ENCODE measurements around the gene ZNF169.
"Not testable (repeated sequence)": the region's sequence is repeated elsewhere in the genome, so short reads cannot be mapped to it uniquely, and the experiment has no call there.

Gene ZNF169

GRCh38 chr9:94241098-94241497 lies 18.0 kb upstream of the ZNF169 start:
- ATAC-seq = not testable (repeated sequence)

DNA sequence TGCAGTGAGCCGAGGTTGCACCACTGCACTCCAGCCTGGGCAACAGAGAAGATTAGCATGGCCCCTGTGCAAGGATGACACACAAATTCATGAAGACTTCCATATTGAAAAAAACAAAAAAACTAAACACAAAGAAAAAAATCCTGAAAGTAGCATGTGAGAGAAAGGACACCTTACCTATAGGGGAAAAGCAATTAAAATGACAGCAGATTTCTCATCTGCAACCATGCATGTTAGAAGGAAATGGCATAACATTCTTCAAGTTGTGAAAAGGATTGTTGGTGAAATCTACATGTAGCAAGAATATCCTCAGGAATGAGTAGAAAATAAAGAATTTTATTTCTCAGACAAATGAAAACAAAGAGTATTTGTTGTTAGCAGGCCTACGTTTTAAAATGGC lies 13.4 kb upstream of the ZNF169 start:
- no peak for ATAC-seq
- TF ChIP-seq, protein P1, sequence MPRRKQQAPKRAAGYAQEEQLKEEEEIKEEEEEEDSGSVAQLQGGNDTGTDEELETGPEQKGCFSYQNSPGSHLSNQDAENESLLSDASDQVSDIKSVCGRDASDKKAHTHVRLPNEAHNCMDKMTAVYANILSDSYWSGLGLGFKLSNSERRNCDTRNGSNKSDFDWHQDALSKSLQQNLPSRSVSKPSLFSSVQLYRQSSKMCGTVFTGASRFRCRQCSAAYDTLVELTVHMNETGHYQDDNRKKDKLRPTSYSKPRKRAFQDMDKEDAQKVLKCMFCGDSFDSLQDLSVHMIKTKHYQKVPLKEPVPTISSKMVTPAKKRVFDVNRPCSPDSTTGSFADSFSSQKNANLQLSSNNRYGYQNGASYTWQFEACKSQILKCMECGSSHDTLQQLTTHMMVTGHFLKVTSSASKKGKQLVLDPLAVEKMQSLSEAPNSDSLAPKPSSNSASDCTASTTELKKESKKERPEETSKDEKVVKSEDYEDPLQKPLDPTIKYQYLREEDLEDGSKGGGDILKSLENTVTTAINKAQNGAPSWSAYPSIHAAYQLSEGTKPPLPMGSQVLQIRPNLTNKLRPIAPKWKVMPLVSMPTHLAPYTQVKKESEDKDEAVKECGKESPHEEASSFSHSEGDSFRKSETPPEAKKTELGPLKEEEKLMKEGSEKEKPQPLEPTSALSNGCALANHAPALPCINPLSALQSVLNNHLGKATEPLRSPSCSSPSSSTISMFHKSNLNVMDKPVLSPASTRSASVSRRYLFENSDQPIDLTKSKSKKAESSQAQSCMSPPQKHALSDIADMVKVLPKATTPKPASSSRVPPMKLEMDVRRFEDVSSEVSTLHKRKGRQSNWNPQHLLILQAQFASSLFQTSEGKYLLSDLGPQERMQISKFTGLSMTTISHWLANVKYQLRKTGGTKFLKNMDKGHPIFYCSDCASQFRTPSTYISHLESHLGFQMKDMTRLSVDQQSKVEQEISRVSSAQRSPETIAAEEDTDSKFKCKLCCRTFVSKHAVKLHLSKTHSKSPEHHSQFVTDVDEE (CRISPR knock-in tag; IDR thresholded peaks at IDR 0.05) = no peak
- no peak for TF ChIP-seq ZFP3 (CRISPR knock-in tag; IDR thresholded peaks at IDR 0.05)
- TF ChIP-seq ZNF565 (CRISPR knock-in tag; conservative IDR thresholded peaks at IDR 0.05; ENCODE audit: low read depth) = no peak
- TF ChIP-seq, protein P2, sequence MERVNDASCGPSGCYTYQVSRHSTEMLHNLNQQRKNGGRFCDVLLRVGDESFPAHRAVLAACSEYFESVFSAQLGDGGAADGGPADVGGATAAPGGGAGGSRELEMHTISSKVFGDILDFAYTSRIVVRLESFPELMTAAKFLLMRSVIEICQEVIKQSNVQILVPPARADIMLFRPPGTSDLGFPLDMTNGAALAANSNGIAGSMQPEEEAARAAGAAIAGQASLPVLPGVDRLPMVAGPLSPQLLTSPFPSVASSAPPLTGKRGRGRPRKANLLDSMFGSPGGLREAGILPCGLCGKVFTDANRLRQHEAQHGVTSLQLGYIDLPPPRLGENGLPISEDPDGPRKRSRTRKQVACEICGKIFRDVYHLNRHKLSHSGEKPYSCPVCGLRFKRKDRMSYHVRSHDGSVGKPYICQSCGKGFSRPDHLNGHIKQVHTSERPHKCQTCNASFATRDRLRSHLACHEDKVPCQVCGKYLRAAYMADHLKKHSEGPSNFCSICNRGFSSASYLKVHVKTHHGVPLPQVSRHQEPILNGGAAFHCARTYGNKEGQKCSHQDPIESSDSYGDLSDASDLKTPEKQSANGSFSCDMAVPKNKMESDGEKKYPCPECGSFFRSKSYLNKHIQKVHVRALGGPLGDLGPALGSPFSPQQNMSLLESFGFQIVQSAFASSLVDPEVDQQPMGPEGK (CRISPR knock-in tag; IDR thresholded peaks at IDR 0.05; ENCODE audit: borderline replicate concordance) = no peak
- no peak for TF ChIP-seq CREB5 (CRISPR knock-in tag; IDR thresholded peaks at IDR 0.05; ENCODE audit: low read depth)
- no peak for TF ChIP-seq TOX (CRISPR knock-in tag; IDR thresholded peaks at IDR 0.05; ENCODE audit: borderline replicate concordance)
- TF ChIP-seq CSRNP3 (CRISPR knock-in tag; IDR thresholded peaks at IDR 0.05) = no peak

- TF ChIP-seq CSDC2 (CRISPR knock-in tag; IDR thresholded peaks at IDR 0.05) (no peak), ZNF70 (CRISPR knock-in tag; IDR thresholded peaks at IDR 0.05) (no peak), OSR1 (CRISPR knock-in tag; IDR thresholded peaks at IDR 0.05) (no peak), ZFP3 (CRISPR knock-in tag; IDR thresholded peaks at IDR 0.05) (no peak)
- TF ChIP-seq, protein P1 (CRISPR knock-in tag; IDR thresholded peaks at IDR 0.05) = no peak
- no peak for ATAC-seq
These were observed 8.6 kb upstream of the ZNF169 start for GRCh38 chr9:94250456-94250855.

- ATAC-seq = no peak
- no peak for TF ChIP-seq CSRNP3 (CRISPR knock-in tag; IDR thresholded peaks at IDR 0.05)
- TF ChIP-seq TOX (CRISPR knock-in tag; IDR thresholded peaks at IDR 0.05; ENCODE audit: borderline replicate concordance) = no peak
- TF ChIP-seq CREB5 (CRISPR knock-in tag; IDR thresholded peaks at IDR 0.05; ENCODE audit: low read depth) = no peak
- TF ChIP-seq ZFP3 (CRISPR knock-in tag; IDR thresholded peaks at IDR 0.05) = no peak
- no peak for TF ChIP-seq ZNF70 (CRISPR knock-in tag; IDR thresholded peaks at IDR 0.05)
- TF ChIP-seq, protein P2 (CRISPR knock-in tag; IDR thresholded peaks at IDR 0.05; ENCODE audit: borderline replicate concordance) = no peak
- TF ChIP-seq ARNTL (CRISPR knock-in tag; IDR thresholded peaks at IDR 0.05; ENCODE audit: borderline replicate concordance, low read depth) = no peak
- no peak for TF ChIP-seq ESRRG (CRISPR knock-in tag; IDR thresholded peaks at IDR 0.05)
- TF ChIP-seq TCF4 (CRISPR knock-in tag; IDR thresholded peaks at IDR 0.05; ENCODE audit: borderline replicate concordance) = no peak
- no peak for TF ChIP-seq ZNF8 (CRISPR knock-in tag; IDR thresholded peaks at IDR 0.05)
- no peak for TF ChIP-seq PPARA (CRISPR knock-in tag; IDR thresholded peaks at IDR 0.05; ENCODE audit: borderline replicate concordance)
- TF ChIP-seq OSR1 (CRISPR knock-in tag; IDR thresholded peaks at IDR 0.05) = no peak
- no peak for TF ChIP-seq CSDC2 (CRISPR knock-in tag; IDR thresholded peaks at IDR 0.05)
- no peak for TF ChIP-seq BACH2 (CRISPR knock-in tag; IDR thresholded peaks at IDR 0.05; ENCODE audit: borderline replicate concordance)
- TF ChIP-seq POU6F1 (CRISPR knock-in tag; IDR thresholded peaks at IDR 0.05; ENCODE audit: borderline replicate concordance, low read depth) = no peak
These were observed 3.1 kb upstream of the ZNF169 start for GRCh38 chr9:94256007-94256406.
